GM19468 (cell line): ENCODE data around the gene PARVA.

Source experiments
- ATAC-seq: cut with Tn5 transposase; IDR thresholded peaks from one replicate; pipeline ENCODE4 v1.9.1; 2021; ENCODE audit warnings: mild to moderate bottlenecking, moderate library complexity, moderate number of reproducible peaks; ENCODE audit not compliant: unreplicated experiment; ENCODE audit errors: extremely low read depth

The PARVA gene

DNA sequence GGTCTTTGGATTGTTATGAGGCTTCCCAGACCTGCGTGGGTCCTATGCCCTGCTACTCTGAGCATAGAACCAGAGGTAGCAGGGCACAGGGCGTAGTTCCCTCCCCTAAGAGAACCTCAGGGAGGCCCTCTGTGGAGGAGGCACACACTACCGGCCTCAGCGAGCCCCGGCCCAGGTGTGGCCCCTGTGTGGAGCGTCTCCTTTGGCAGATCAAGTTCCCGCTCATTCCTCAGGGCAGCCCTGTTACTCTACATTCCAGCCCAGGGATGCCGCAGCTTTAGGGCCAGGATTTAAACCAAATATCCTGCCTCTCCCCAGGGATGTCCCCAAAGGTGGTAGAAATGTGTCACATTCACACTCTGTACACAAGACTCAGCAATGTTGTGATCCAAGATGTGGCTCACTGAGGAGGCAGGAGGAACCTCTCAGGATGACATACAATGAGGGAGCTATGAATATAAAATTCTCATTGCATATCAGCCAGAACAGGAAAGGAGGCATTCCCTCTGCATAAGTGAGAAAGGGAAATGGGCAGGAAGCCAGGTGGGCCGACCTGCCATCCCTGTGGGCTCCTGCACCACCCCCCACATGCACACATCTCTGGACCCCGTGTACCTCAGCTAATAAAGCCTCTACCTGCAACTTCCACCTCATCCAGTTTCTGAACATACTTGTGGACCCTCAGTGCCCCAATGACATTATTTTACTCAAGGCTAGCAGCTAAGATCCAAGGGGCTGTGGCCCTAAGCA lies 165.0 kb downstream of the PARVA start:
- ATAC-seq: no peak

DNA sequence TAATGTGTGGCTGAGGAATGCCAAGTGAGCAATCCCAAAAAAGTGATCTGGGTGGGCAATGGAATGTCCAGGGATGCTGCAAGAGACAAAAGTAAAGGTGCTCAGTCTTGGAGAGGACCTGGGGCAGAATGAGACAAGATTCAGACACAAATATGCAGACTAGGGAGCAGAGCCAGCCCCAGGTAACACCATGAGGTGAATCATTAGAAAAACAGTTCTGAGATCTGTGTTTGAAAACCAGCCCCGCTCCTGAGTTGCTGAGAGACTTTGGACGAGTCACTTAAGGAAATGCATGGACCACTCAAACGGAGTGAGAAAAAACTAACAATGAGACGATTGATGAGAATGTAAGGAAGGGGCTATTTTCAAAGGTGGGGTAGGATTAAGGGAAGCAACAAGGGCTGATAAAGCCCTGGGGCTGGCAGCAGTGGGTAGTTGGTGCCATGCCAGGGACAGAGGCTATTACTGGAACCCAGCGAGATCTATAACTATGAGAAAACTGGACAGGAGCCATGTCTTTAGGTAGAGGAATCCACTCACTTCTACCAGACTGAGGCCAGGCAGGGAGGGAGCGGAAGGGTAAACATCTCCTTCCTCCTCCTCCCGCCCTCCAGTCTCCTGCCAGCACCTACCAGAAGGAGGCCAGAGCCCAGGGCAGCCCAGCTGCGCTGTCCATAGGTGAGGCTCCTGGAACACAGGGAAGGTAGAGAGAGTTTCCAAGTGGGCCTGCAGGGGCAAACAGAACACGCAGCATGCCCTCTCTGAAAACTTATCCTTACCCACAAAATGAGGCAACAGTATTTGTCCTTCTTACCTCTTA lies 166.4 kb downstream of the PARVA start:
- ATAC-seq: no peak

DNA sequence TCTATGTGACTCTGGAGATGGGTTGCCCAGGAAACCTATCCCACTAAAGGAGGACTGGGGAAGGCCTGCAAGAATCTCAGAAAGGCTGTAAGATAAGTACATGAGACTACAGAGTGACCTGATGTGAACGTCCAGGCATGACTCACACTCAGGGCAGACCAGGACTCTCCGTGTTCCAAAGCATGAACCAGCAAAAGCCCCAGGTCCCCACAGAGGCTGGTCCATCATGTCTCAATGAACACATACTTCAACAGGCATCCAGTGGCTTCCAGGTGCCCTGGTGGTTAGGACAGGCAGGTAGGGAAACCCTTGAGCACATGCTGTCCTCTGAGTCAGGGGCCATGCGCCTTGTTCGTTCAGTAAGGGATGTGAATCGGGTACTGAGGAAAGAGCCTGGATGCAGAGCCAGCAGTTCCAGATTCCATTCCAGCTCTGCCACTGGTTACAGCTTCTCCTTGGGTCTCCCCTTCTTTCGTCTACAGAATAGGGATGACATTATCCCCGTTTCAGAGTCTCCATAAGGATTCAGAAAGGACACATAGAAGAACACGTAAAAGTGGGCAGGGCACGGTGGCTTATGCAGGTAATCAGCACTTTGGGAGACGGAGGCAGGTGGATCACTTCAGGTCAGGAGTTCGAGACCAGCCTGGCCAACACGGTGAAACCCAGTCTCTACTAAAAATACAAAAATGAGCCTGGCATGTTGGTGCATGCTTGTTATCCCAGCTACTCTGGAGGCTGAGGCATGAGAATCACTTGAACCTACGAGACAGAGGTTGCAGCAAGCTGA lies 167.8 kb downstream of the PARVA start:
- no peak for ATAC-seq

DNA sequence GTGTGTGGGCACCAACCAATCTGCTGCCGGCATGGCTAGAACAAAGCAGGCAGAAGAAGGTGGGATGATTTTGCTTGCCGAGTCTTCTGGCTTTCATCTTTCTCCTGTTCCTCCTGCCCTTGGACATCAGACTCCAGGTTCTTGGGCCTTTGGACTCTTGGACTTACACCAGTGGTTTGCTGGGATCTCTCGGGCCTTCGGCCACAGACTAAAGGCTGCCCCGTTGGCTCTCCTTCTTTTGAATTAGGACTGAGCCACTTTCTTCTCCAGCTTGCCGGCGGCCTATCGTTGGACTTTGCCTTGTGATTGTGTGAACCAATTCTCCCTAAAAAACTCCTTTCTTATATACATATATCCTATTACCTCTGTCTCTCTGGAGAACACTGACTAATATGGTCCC lies 168.8 kb downstream of the PARVA start:
- no peak for ATAC-seq

DNA sequence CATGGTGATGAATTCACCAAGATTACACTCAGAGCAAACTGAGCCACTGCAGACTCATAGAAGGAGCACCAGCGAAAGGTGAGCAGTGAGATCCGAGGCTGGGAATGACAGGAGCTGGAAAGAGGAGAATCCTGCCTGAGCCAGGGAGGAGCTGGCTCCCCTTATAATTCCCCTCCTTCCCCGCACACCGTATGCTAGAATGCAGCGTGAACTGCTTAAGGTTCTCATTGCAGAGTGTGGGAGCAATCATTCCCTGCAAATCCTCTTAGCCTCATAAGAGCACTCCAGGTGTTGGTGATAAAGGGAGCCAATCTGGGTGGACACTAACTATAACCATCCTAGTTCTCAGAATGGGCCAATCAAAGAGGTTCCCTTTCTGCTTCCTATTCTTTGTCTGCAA lies 169.3 kb downstream of the PARVA start:
- no peak for ATAC-seq

DNA sequence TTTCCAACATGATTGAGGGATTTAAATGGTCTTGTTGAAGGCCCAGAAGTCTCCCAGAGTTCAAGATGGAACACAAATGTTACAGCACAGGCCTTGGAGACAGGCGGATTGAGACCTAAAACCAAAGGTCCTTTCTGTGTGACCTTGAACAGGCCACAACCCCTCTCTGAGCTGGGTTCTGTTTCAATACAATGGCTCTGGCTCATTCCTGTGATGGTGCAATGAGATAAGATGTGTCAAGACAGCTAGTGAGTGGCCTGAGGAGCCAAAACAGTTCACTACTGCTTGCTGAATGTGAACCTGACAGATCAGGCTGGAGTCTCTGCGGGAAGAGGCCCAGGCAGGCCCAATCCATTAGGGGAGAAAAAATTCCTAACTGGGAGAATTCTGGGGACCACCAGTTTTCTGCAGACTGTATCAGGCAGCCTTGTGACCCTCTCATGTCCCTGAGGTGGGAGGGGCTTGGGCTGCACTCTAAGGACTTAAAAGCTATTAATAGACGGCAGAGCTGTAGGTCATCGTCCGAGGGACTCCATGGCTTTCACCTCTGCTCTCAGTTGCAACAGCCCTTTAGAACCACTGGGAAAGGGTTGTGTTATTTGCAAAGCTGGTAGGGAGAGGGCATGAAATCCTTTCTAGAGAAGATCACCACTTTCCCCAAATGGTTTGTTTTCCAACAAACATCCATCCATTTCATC lies 170.7 kb downstream of the PARVA start:
- no peak for ATAC-seq

DNA sequence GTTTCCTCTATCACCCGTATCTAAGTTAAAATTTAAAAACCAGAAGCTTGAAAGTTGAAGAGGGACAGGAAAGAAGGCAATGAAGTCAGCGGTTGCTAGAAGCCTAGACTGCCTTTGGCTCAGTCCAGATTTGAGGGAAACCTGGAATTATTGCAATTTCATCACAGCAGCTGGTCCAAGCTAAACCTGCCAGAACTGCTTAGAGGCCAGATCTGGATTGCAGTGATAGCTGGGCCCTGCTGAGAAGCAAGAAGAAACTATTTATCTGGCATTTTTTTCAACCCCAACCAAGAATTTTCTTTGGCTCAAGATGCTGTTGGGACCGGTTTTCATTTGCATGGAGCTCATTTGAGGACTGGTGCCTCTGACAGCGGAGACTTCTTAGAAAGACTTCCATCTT lies 175.3 kb downstream of the PARVA start:
- ATAC-seq: no peak

DNA sequence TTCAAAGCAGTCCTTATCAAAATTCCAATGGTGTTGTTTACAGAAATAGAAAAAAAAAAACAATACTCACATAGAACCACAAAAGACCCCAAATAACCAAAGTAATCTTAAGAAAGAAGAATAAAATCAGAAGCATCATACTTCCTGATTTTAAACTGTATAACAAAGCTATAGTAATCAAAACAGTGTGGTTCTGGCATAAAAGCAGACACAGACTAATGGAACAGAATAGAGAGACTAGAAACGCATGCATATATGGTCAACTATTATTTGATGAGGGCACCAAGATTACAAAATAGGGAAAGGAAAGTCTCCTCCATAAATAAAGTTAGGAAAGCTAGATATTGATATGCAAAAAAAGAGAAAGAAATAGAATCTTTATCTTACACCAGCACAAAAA lies 176.8 kb downstream of the PARVA start:
- ATAC-seq: no peak

DNA sequence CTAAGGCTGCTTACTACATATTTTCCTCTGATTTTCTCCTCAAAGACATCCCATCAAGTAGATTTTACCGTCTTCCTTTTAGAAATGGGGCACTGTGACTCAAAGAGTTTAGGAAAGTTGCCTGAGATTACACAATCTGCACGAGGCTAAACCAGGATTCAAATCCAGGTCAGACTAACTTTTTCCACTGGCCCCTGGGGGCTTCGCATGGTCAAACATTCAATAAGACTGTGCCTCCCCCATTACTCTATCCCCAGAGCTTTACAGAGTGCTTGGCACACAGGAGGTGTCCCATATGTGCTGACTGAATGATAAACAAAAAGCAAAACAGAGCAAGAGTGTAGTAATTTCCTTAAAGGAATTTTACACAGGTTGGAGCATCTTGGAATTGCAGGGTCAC lies 178.8 kb downstream of the PARVA start:
- no peak for ATAC-seq

DNA sequence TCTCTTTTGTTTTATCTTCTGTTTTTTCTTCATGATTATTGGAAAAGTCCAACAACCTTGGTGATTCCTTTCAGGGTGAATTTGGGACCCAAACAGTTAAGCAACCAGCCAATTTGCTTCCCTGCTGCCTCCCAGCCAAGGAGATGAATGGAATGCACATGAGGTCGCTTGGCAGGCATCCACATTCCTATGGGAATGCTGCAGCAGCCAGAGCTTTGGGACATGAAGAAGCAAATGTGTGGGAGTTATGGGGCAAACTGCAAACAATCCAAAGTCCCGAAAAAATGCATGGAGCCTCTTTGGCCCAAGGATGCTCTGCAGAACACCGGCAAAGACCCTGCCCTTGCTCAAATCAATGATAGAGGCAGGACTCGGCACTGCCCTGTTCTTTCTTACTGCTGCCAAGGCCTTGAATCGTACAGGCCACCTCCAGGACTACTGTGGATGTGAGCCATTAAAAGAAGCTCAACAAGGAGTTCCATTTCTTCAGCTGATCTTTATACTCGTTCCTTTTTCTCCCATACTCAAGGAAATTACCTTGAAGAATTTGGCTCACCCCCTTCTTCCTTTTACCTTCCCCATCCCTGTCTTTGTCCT lies 179.5 kb downstream of the PARVA start:
- ATAC-seq: no peak

DNA sequence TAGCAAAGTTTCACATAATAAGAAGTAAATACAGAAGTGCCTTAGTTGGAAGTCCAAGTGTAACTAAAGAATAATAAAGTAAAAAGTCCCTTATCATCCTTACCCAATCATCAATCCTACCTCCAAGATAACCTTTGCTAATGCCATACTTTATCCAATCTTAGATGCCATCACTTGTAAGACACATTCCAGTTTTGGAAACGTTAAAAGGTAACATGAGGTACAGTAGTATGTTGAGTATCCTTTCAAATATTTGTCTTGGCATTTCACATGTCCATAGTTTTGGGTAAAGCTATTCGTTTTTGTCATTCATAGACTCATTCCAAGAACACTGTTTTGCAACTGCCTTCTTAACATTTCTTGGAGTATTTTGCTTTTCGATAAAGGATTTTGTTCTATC lies 181.6 kb downstream of the PARVA start:
- ATAC-seq: no peak

DNA sequence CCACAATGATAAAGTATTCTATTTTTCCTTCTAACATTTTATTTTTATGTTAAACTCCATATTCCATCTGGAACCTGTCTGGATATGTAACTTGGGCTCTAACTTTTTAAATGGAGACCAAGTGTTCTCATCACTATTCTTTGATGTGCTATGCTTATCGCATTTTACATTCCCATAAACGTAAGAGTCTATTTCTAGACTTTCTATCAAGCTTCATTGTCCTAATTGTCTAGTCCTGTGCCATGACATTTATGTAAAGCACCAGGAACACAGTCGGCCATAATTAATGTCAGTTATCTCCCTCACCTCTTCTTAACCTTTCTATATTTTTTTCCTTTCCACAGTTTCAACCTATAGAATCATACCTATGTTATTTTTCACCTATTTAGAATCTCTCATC lies 183.0 kb downstream of the PARVA start:
- ATAC-seq: no peak

DNA sequence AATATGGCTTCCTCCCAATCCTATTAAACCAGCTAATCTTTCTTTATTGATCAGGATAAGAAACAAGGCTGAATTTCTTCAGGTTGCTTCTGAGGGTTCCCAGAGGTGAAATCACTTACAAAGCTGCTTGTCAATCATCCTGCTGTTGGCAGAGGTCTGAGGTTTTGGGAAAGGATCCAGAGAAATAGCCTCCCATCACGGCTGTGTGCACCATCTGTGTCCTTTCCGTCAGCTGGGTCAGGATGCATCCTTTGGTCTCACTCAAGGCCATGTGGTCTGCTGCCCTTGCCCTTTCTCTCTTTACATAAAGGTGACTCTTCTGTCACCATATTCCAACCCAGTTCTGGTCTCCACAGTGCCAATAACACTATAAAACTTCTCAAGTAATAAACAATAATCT lies 183.5 kb downstream of the PARVA start:
- ATAC-seq: no peak

DNA sequence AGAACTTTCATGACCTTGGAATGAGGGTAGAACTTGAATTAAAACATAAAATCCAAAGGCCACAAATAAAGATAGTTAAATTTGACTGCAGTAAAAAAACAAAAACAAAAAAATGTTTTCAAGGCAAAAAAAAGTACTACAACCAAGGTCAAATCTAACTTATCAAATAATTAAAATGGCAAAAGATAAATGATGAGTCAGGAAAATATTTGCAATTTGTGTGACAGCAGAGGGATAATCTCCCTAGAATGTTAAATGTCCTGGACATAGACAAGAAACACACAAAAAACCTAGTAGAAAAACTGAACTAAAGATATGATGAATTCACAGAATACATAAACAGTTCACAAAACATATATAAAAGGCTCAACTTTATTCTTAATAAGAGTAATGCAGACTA lies 186.6 kb downstream of the PARVA start:
- no peak for ATAC-seq

DNA sequence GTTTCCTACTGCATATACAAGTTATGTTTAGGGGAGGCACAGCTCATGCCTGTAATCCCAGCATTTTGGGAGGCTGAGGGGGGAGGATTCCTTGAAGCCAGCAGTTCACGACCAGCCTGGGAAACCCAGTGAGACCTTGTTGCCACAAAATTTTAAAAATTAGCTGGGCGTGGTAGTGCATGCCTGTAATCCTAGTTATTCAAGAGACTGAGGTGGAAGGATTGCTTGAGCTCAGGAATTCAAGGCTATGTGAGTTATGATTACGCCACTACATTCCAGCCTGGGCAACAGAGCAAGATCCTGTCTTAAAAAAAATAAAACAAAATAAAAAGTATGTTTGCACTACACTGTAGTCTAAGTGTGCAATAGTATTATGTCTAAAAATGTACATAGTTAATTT lies 188.0 kb downstream of the PARVA start:
- ATAC-seq: no peak

DNA sequence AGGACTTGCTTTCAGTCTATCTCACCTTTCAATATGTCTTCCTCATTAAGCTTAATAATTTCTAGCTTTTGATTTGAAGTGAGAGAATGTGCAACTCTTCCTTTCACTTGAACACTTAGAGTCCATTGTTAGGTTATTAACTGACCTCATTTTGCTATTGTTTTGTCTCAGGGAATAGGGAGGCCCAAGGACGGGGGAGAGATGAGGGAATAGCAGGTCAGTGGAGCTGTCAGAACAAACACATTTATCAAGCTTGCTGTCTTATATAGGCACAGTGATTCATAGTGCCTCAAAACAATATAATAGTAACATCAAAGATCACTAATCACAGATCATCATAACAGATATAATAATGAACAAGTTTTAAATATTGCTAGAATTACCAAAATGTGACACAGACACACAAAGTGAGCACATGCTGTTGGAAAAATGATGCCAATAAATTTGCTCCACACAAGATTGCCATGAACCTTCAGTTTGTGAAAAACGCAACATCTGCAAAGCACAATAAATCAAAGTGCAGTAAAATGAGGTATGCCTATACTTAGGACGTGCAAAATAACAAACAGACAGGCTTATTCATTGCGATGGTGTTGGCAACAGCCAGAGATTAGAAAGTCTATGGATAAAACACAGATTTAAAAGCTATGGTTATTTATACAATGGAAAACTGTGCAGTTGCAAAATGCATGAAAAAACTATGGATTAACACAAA lies 190.5 kb downstream of the PARVA start:
- ATAC-seq: no peak

DNA sequence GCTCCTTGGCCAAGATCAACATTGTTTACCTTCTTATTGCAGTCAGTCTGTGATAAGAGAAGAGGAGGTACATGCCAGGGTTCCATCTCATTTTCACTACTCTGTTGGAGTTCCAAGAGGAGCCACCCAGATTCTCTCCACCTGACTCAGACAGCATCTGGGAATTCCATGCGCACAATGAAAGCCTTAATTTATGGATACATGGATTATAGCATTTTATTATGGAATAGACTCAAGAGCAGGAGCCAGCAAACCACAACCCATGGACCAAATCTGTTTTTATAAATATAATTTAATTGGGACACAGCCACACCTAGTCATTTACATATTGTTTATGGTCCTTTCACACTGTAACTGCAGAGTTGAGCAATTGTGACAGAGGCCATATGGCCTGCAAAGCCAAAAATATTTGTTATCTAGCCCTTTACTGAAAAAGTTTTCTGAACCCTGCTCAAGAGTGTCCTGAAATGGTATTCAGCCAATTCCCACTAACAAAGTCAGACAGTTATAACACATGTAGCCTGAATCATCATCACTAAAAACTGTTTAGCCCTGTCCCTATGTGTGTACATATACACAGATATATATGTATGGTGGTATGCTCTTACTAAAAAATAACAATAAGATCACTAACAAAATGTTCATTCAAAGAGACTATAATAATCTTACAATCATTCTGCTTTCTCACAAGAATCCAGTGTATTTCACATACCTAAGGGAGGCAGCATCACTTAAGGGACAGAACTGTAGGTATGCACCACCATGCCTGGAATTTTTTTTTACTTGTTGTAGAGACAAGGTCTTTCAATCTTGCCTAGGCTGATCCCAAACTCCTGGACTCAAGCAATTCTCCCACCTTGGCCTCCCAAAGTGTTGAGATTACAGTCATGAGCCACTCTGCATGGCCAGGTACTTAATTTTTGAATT lies 192.4 kb downstream of the PARVA start:
- no peak for ATAC-seq

DNA sequence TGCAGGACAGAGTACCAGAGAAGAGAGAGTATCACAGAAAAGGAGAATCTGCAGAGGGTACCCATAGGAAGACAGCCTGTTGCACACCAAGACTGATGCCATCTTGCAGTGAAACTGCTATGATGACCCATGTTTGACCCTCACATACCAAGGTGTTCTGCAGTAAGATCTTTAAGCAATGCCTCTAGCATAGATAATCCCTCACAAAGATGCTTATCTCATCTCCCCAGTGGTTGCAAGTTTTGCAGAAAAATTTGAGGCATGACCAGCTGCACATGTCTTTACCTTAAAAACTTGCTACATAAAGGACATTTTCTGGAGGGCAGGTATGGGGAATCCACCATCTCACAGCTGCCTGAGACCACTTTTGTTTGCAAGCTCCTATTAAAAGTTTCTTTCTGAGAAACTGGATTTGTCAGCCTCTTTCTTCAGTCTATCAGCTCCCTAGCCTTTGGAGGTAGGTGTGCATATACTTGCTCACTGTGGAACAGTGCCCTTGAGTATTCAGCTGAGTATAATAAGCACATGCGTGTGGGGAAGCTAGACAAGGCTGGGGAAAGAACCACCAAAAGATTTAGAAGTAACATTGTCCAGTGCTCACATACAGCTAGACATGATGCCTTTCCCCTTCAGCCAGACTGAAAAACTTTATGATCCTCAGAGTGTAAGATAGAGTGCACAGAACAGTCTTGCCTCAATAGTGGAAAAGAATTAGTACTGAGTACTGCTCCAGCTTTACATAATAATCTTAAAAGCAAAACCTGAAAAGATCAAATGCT lies 196.5 kb downstream of the PARVA start:
- ATAC-seq: no peak
